ACC112 (cell line): Measurements from ENCODE around the gene CAT.
"Not testable (repeated sequence)": the region's sequence is repeated elsewhere in the genome, so short reads cannot be mapped to it uniquely, and the experiment has no call there.

ENCODE experiments used
- H2AFZ ChIP-seq: fragments of 200-600 bp; sonication (generic); one replicate; pipeline ENCODE4 v1.6.0; 2017; ENCODE audit warnings: antibody characterized with exemption, low read length; ENCODE audit not compliant: unreplicated experiment
- H3K27ac ChIP-seq: fragments of 200-600 bp; sonication (generic); 2 replicates; pipeline ENCODE4 v1.5.1; 2014; ENCODE audit warnings: low read depth, mild to moderate bottlenecking, antibody characterized with exemption, low read length, moderate library complexity
- H3K27me3 ChIP-seq: fragments of 200-600 bp; sonication (generic); 2 replicates; pipeline ENCODE4 v1.6.1; 2014; ENCODE audit warnings: mild to moderate bottlenecking, antibody characterized with exemption, low read length, moderate library complexity, mixed read lengths; ENCODE audit not compliant: insufficient read depth
- H3K36me3 ChIP-seq: fragments of 200-600 bp; sonication (generic); 2 replicates; pipeline ENCODE4 v1.6.1; 2016; ENCODE audit warnings: mild to moderate bottlenecking, antibody characterized with exemption, low read length, moderate library complexity, mixed read lengths; ENCODE audit not compliant: insufficient read depth
- H3K4me1 ChIP-seq: fragments of 200-600 bp; sonication (generic); one replicate; pipeline ENCODE4 v1.6.1; 2016; ENCODE audit warnings: low read length, mixed read lengths; ENCODE audit not compliant: insufficient read depth, unreplicated experiment, control insufficient read depth
- H3K4me3 ChIP-seq: fragments of 200-600 bp; sonication (generic); 2 replicates; pipeline ENCODE4 v1.5.1; 2014; ENCODE audit warnings: mild to moderate bottlenecking, low read depth, low read length
- H3K79me2 ChIP-seq: fragments of 200-600 bp; sonication (generic); one replicate; pipeline ENCODE4 v1.6.0; 2016; ENCODE audit warnings: low read length; ENCODE audit not compliant: control insufficient read depth, unreplicated experiment, insufficient read depth

Gene CAT

DNA sequence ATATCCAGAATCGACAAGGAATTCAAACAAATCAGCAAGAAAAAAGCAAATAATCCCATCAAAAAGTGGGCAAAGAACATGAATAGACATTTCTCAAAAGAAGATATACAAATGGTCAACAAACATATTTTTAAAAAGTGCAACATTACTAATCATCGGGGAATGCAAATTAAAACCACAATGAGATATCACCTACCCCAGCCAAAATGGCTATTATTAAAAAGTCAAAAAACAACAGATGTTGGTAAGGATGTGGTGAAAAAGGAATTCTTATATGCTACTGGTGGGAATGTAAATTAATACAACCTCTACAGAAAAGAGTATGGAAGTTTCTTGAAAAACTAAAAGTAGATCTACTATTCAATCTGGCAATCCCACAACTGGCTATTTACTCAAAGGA is 13.9 kb upstream of the CAT start:
- not testable (repeated sequence) for H3K27ac ChIP-seq, H3K36me3 ChIP-seq, H3K79me2 ChIP-seq, H3K4me3 ChIP-seq, H3K27me3 ChIP-seq, H2AFZ ChIP-seq
- H3K4me1 ChIP-seq: peaks cover 20% of the 10 kb centered on the region

DNA sequence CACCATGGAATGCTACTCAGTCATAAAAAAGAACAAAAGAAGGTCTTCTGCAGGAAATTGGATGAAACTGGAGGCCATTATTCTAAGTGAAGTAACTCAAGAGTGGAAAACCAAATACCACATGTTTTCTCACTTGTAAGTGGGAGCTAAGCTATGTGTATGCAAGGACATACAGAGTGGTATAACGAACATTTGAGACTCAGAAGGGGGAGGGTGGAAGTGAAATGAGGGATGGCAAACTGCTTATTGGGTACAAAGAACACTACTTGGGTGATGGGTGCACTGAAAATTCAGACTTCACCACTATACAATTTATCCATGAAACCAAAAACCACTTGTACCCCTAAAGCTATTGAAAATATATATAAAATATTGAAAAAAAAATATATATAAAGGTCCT is 13.4 kb upstream of the CAT start:
- Histone ChIP-seq H3K4me1 (peaks cover 20% of the 10 kb centered on the region), H3K27ac (no peak overlapping the region), H3K79me2 (no peaks in the 10 kb centered on the region), H3K27me3 (no peaks in the 10 kb centered on the region), H3K4me3 (no peak overlapping the region), H2AFZ (no peak overlapping the region), H3K36me3 (no peaks in the 10 kb centered on the region)

DNA sequence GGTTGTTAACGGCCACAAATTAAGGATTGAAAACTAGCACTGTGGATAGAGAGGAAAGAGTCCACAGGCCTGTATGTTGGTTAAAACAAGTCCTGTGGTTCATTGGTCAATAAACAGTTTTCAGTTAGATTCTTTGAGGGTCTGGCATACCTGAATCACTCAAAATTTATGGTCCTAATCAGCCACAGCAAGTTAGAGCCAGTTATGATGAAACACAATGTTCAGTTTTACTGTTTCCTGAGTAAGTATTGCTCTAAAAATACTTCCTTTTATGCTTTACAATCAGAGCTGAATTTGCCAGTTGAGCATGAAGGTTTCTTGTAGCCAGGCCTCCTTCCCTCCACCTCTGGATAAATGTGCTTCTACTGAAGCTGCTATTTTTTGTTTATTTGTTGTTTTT is 12.9 kb upstream of the CAT start:
- Histone ChIP-seq H3K79me2 (no peaks in the 10 kb centered on the region), H3K36me3 (no peaks in the 10 kb centered on the region), H3K4me3 (no peak overlapping the region), H3K4me1 (peaks cover 20% of the 10 kb centered on the region), H2AFZ (no peak overlapping the region), H3K27me3 (no peaks in the 10 kb centered on the region), H3K27ac (no peak overlapping the region)

DNA sequence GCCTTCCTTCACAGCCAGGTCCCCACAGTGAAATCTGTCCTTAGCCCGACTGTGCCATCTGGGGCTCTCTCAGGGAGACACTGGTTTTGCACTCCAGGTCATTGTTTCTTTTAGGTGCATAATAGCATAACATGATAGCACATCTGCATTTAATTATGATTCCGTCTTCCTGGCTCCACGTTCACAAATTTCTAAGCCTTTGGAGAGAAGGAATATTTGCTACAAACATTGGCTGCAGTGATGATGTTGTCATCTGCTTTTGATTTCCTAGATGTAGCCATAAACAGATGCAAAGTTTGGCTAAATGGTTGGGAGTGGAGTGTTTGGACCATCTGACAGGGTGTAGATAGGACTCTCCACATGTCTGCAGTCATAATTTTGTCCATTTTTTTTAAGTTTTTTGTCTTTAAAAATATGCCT is 12.0 kb upstream of the CAT start:
- H3K27ac ChIP-seq: peak overlapping the region; percentile 73
- no peaks in the 10 kb centered on the region for H3K27me3 ChIP-seq
- peak overlapping the region; percentile 30; the same call in 1 of the 2 replicates for H3K4me3 ChIP-seq
- H2AFZ ChIP-seq: peak overlapping the region; percentile 4
- peaks cover 20% of the 10 kb centered on the region for H3K4me1 ChIP-seq
- no peaks in the 10 kb centered on the region for H3K36me3 ChIP-seq
- no peaks in the 10 kb centered on the region for H3K79me2 ChIP-seq

DNA sequence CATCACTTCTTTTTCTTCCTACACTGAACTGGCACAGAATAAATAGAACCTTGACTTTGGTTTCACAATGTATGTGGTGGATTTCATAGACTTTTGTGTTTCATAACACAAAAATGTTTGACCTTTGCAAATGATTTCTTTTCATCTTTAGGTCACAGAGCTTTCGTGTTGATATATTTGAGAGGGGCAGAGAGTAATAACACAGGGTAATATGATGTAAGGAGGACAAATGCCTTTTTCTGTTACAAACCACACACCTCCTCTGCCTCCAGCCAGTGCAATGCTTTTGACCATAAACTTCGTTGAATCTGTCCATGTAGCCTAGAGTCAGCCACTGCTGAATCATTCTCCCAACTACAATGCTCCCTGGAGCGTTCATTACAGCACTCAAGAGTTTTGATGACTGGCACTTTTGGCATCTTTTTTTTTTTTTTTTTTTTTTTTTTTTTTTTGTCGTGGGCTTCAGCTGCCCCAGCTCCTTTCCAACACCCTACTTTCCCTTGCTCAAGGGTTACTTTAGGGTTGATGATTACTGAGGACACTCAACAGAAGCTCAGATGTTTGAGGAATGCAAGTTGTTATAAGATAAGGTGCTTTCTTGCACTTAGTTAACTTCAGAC is 11.4 kb upstream of the CAT start:
- Histone ChIP-seq H2AFZ (no peak overlapping the region), H3K36me3 (no peaks in the 10 kb centered on the region), H3K4me3 (peak overlapping the region; percentile 30; the same call in 1 of the 2 replicates), H3K79me2 (no peaks in the 10 kb centered on the region), H3K4me1 (peaks cover 20% of the 10 kb centered on the region), H3K27me3 (no peaks in the 10 kb centered on the region), H3K27ac (peak overlapping the region; percentile 73)

DNA sequence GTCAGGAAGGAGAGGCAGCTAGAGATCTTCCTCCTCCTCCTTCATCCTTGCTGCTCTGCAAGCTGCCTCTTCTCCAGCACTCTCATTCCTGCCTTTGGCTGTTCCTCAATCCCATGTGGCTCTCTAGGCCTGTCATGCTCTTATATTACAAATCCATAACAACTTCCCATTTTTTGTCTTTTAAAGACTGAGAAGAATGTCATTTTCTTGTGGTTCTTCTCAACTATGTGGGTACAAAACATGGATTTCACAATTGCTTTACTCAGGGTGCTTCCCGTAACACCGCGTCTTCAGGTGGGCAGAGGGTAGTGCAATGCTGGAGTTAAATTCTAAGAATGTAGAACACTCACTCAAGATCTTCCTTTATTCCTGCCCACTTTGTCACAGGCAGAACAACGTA is 6.8 kb upstream of the CAT start:
- H2AFZ ChIP-seq: no peak overlapping the region
- H3K27ac ChIP-seq: no peak overlapping the region
- H3K79me2 ChIP-seq: no peaks in the 10 kb centered on the region
- no peaks in the 10 kb centered on the region for H3K36me3 ChIP-seq
- no peak overlapping the region for H3K4me3 ChIP-seq
- H3K27me3 ChIP-seq: no peaks in the 10 kb centered on the region
- peaks cover 10% of the 10 kb centered on the region for H3K4me1 ChIP-seq

DNA sequence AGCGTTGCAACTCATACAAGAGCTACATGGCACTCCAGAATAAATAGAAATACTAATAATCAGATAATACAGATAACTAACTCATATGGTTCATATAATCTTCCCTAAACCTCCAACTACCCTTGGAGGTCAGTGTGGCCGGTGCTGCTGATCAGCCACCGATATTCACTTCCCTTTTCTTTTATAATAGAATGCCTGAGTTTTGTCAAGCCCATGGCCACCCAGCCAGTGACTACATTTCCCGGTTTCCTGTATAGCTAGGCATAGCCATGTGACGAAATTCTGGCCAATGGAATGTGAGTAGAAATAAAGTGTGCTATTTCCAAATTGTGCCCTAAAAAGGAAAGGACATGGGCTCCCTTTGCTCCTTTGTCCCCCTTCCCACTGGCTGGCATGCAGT is 5.9 kb upstream of the CAT start:
- no peak overlapping the region for H3K4me3 ChIP-seq
- no peak overlapping the region for H2AFZ ChIP-seq
- no peaks in the 10 kb centered on the region for H3K36me3 ChIP-seq
- no peaks in the 10 kb centered on the region for H3K79me2 ChIP-seq
- H3K27ac ChIP-seq: no peak overlapping the region
- no peaks in the 10 kb centered on the region for H3K27me3 ChIP-seq
- peaks cover 4% of the 10 kb centered on the region for H3K4me1 ChIP-seq

DNA sequence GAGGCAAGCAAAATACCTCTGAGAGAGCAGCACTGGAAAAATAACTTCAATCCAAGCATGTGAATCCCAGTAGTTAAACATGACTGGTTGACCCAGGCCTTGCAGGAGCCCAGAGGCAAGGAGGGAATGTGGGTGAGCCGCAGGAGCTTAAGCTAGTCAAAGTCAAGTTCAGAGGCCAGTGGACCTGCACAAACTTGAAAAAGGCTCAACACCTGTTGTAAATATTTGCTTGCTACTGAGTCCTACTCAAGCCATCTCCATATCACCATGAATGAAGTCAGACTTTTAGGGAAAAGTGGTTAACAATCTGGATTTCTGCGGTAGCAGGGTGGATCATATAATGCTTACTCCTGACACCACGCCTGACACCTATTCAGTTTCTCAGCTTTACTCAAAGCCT is 4.8 kb upstream of the CAT start:
- Histone ChIP-seq H3K36me3 (no peaks in the 10 kb centered on the region), H2AFZ (no peak overlapping the region), H3K27me3 (no peaks in the 10 kb centered on the region), H3K4me1 (no peaks in the 10 kb centered on the region), H3K27ac (no peak overlapping the region), H3K4me3 (no peak overlapping the region), H3K79me2 (no peaks in the 10 kb centered on the region)

DNA sequence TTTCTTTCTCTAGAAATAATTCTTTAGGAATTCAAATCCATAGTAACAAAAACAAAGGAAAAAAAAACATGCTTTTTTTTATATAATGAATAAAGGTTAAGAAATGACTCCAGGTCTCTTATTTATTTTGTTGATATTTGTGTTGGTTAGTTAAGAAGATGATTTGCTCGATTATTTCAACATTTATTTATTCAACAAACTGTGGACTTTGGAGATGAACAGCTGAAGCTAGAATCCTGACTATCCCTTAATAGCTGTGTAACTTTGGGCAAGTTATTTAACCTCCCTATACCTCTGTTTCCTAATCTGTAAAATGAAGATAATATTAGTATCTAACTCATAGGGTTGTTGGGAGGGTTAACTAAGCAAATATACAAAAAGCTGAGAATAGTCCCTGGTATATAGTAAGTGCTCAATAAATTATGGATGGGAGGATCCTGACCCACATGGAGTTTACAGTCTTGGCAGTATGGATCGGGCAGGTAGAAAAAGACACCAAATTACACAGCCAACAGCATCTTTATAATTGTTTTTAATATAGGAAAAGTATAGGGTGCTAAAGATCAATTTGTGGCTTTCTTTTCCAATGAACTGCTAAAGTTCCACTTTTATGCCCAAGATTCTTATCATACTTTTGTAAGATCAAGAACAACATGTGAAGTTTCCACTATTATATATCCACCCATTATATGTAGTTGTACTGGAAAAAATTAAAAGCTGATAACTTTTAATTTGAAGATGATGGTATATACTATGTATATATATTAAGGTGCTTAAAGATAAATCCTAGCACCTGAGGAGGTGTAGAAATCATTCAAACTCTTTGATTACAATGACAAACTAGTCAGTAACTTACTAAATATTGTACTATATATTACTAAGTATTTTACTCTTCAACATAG is 1.3 kb upstream of the CAT start:
- peaks cover 17% of the 10 kb centered on the region for H3K79me2 ChIP-seq
- peak overlapping the region; percentile 52; the same call in 1 of the 2 replicates for H3K27ac ChIP-seq
- H3K4me1 ChIP-seq: peaks cover 6% of the 10 kb centered on the region
- H3K4me3 ChIP-seq: peak overlapping the region; percentile 87
- no peaks in the 10 kb centered on the region for H3K27me3 ChIP-seq
- no peak overlapping the region for H2AFZ ChIP-seq
- H3K36me3 ChIP-seq: 0 out of 2 replicates have a peak, but pooled peaks cover 4% of the 10 kb centered on the region

DNA sequence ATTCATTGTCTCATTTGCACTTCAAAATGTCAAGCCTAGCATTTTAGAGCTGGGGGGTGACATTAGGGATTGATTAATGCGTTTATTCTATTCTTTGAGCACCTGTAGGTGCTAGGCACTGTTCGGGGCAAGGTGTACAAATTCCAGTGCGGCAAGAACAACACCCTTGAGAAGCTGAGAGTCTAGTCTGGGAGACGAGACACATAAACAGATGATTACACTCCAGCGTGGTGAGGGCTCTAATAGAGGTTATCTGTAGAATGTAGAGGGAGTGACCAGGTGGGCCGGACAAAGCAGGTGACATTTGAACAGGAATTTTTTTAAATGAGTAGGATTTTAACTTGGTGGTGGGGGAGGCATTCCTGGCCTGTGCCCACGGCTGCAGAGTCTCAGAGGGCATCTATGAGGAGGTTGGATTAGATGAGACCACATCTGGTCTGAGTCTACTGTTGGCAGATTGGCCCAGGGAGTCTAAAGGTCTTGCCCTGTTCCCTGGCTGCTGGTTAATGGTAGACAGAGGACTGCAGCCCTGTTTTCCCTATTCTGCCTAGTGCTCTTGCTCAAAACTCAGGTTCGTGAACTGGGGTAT is 970 bp downstream of the CAT start:
- Histone ChIP-seq H3K4me1 (peaks cover 6% of the 10 kb centered on the region), H2AFZ (no peak overlapping the region), H3K4me3 (peak overlapping the region; percentile 87), H3K27me3 (no peaks in the 10 kb centered on the region), H3K79me2 (peaks cover 25% of the 10 kb centered on the region), H3K27ac (no peak overlapping the region), H3K36me3 (0 out of 2 replicates have a peak, but pooled peaks cover 4% of the 10 kb centered on the region)
